DMS53 treated with DMSO at 0.1 percent for 48 hours (cell line): ENCODE data around the gene PBX2.
"Not testable (repeated sequence)": the region's sequence is repeated elsewhere in the genome, so short reads cannot be mapped to it uniquely, and the experiment has no call there.

Experiments
- DNase-seq: peaks from one replicate; lab custom pipeline; 2025; ENCODE audit not compliant: unreplicated experiment; lab: John Stamatoyannopoulos, UW

The PBX2 gene

GRCh38 chr6:32151863-32152768 is 37.9 kb downstream of the PBX2 start, which contains the start of gene PRRT1:
Gene PRRT1 (minus strand): TSS chr6:32151939. CDS start chr6:32151827, 112 bp downstream.
- no peak for DNase-seq

GRCh38 chr6:32151181-32151862 is 38.7 kb downstream of the PBX2 start:
- no peak for DNase-seq

GRCh38 chr6:32149932-32150870 is 39.8 kb downstream of the PBX2 start:
- no peak for DNase-seq

- DNase-seq: no peak
These were observed 40.8 kb downstream of the PBX2 start for GRCh38 chr6:32149092-32149755.

GRCh38 chr6:32148289-32149091 is 41.5 kb downstream of the PBX2 start:
- no peak for DNase-seq

- no peak for DNase-seq
These were observed 42.4 kb downstream of the PBX2 start for GRCh38 chr6:32147401-32148132.

GRCh38 chr6:32146687-32147086 is 43.3 kb downstream of the PBX2 start:
- DNase-seq: no peak

- no peak for DNase-seq
These were observed 43.7 kb downstream of the PBX2 start for GRCh38 chr6:32146287-32146686.

GRCh38 chr6:32144238-32144637 is 45.8 kb downstream of the PBX2 start:
- DNase-seq: not testable (repeated sequence)

- DNase-seq: no peak
These were observed 49.5 kb downstream of the PBX2 start for GRCh38 chr6:32140420-32141046.

GRCh38 chr6:32139590-32139989 is 50.4 kb downstream of the PBX2 start:
- no peak for DNase-seq

GRCh38 chr6:32137454-32137853 is 52.5 kb downstream of the PBX2 start:
- no peak for DNase-seq
